Mesothelial cell of epicardium (in vitro differentiated cells): Measurements from ENCODE around the gene HEATR5A. TPM values are rescaled to one million over a fixed set of nuclear protein-coding genes. Genes with fewer than 3 reads are reported as not detected.
A peak's percentile ranks its signal among the peaks of the same experiment; 100 is the strongest.
"Not testable (repeated sequence)": the region's sequence is repeated elsewhere in the genome, so short reads cannot be mapped to it uniquely, and the experiment has no call there.

Experiments used
- DNase-seq, 2 experiments: peaks; one replicate each; pipeline ENCODE4 v3.0.0; 2021; ENCODE audit warnings: low spot score in 2 of 2; ENCODE audit not compliant: unreplicated experiment in 2 of 2
- H3K27ac Mint-ChIP-seq: 2 replicates; pipeline ENCODE4 v1.8.0; 2021; ENCODE audit warnings: mixed read lengths
- H3K27me3 Mint-ChIP-seq: 2 replicates; pipeline ENCODE4 v1.8.0; 2021; ENCODE audit warnings: low read depth, mixed read lengths
- H3K36me3 Mint-ChIP-seq: 2 replicates; pipeline ENCODE4 v1.8.0; 2021; ENCODE audit warnings: mixed read lengths
- H3K4me1 Mint-ChIP-seq: 2 replicates; pipeline ENCODE4 v1.8.0; 2021; ENCODE audit warnings: mixed read lengths
- H3K4me3 Mint-ChIP-seq: 2 replicates; pipeline ENCODE4 v1.8.0; 2021; ENCODE audit warnings: mild to moderate bottlenecking, moderate library complexity, mixed read lengths
- H3K9me3 Mint-ChIP-seq: 2 replicates; pipeline ENCODE4 v1.8.0; 2021; ENCODE audit warnings: mixed read lengths
- CTCF ChIP-seq: fragments of 200-600 bp; sonication (generic); IDR thresholded peaks from one replicate; pipeline ENCODE4 v1.5.0; 2021; ENCODE audit warnings: antibody characterized with exemption; ENCODE audit not compliant: unreplicated experiment
- total RNA-seq: library from RNA; stranded (reverse); gene quantifications from 3 replicates; pipeline ENCODE4 v1.2.1, GENCODE V29; 2021

The HEATR5A gene
- 21.5 to 24.4 TPM (median 22.2 TPM) in 3 replicates for total RNA-seq

- no peaks in the 10 kb centered on the region for H3K9me3 Mint-ChIP-seq
- DNase-seq: peak; percentile 89 to 98
Measured at GRCh38 chr14:31420319-31421111, at the start of gene HEATR5A. TSS of gene HEATR5A (minus strand) at chr14:31420550. CDS start at chr14:31402975, 17,575 bp downstream.

GRCh38 chr14:31466554-31466953 is 46.2 kb upstream of the HEATR5A start:
- DNase-seq: no peak
- Mint-ChIP-seq H3K36me3 (no peaks in the 10 kb centered on the region), H3K27me3 (no peaks in the 10 kb centered on the region), H3K4me3 (no peak overlapping the region), H3K4me1 (peaks cover 3% of the 10 kb centered on the region), H3K9me3 (no peaks in the 10 kb centered on the region), H3K27ac (no peak overlapping the region)
- no peak for TF ChIP-seq CTCF

More at GRCh38 chr14:31420319-31421111, at the start of gene HEATR5A:
- no peak for TF ChIP-seq CTCF
- Mint-ChIP-seq H3K4me3 (peak within 1 kb of the TSS; percentile 98), H3K27ac (peak within 1 kb of the TSS; percentile 96), H3K27me3 (no peaks in the 10 kb centered on the region), H3K4me1 (peaks cover 15% of the 10 kb centered on the region), H3K36me3 (no peaks in the 10 kb centered on the region)

GRCh38 chr14:31465111-31465510 is 44.8 kb upstream of the HEATR5A start:
- Mint-ChIP-seq H3K4me3 (no peak overlapping the region), H3K27me3 (no peaks in the 10 kb centered on the region), H3K27ac (peak overlapping the region; percentile 52), H3K9me3 (no peaks in the 10 kb centered on the region), H3K36me3 (no peaks in the 10 kb centered on the region), H3K4me1 (peaks cover 3% of the 10 kb centered on the region)
- TF ChIP-seq CTCF: no peak
- no peak for DNase-seq

- not testable (repeated sequence) for H3K4me3 Mint-ChIP-seq, H3K36me3 Mint-ChIP-seq, DNase-seq, H3K27me3 Mint-ChIP-seq, H3K27ac Mint-ChIP-seq, H3K9me3 Mint-ChIP-seq
- peaks cover 14% of the 10 kb centered on the region for H3K4me1 Mint-ChIP-seq
Measured at GRCh38 chr14:31462450-31462849, 42.1 kb upstream of the HEATR5A start.

GRCh38 chr14:31461545-31461944 is 41.2 kb upstream of the HEATR5A start:
- DNase-seq: no peak
- Mint-ChIP-seq H3K36me3 (no peaks in the 10 kb centered on the region), H3K4me3 (no peak overlapping the region), H3K9me3 (no peaks in the 10 kb centered on the region), H3K27me3 (no peaks in the 10 kb centered on the region), H3K4me1 (peaks cover 20% of the 10 kb centered on the region), H3K27ac (no peak overlapping the region)
- TF ChIP-seq CTCF: no peak
